Suppressor macrophage (primary cell): ENCODE results near the gene LRRC75A.
"Not testable (repeated sequence)": the region's sequence is repeated elsewhere in the genome, so short reads cannot be mapped to it uniquely, and the experiment has no call there.

Experiments
- DNase-seq, 4 experiments: peaks; one replicate each; pipeline ENCODE4 v3.0.0-alpha.2; 2020 to 2022

LRRC75A gene

GRCh38 chr17:16398270-16399267 is 93.4 kb downstream of the LRRC75A start:
- no peak for DNase-seq

GRCh38 chr17:16396693-16397092 is 95.3 kb downstream of the LRRC75A start:
- not testable (repeated sequence) for DNase-seq

GRCh38 chr17:16395887-16396286 is 96.1 kb downstream of the LRRC75A start:
- DNase-seq: not testable (repeated sequence)

GRCh38 chr17:16392491-16392890 is 99.5 kb downstream of the LRRC75A start:
- DNase-seq: not testable (repeated sequence)
